Osteoblast (primary cell): ENCODE measurements around the gene TOM1L2. TPM values are rescaled to one million over a fixed set of nuclear protein-coding genes. Genes with fewer than 3 reads are reported as not detected.

Experiments used
- DNase-seq: peaks from one replicate; pipeline ENCODE4 v3.0.0; 2011; ENCODE audit warnings: low spot score, mixed read lengths; ENCODE audit not compliant: insufficient read length; ENCODE audit errors: missing footprints
- H2AFZ ChIP-seq: 2 replicates; pipeline ENCODE4 v1.6.0; 2011; ENCODE audit warnings: mild to moderate bottlenecking, low read length
- H3K27ac ChIP-seq: 2 replicates; pipeline ENCODE4 v1.5.1; 2011; ENCODE audit warnings: mild to moderate bottlenecking, low read depth, low read length, moderate library complexity
- H3K27me3 ChIP-seq: 2 replicates; pipeline ENCODE4 v1.6.0; 2012; ENCODE audit warnings: mild to moderate bottlenecking, control low read depth, inconsistent platforms, low read length, moderate library complexity; ENCODE audit not compliant: insufficient read depth
- H3K36me3 ChIP-seq: 2 replicates; pipeline ENCODE4 v1.5.1; 2011; ENCODE audit warnings: mild to moderate bottlenecking, low read length, control low read depth, moderate library complexity; ENCODE audit not compliant: insufficient read depth
- H3K4me1 ChIP-seq: 2 replicates; pipeline ENCODE4 v1.5.1; 2011; ENCODE audit warnings: mild to moderate bottlenecking, low read length, control low read depth, moderate library complexity; ENCODE audit not compliant: insufficient read depth
- H3K4me2 ChIP-seq: 2 replicates; pipeline ENCODE4 v1.6.0; 2011; ENCODE audit warnings: mild to moderate bottlenecking, low read length; ENCODE audit not compliant: insufficient read depth
- H3K4me3 ChIP-seq: fragments of 200-600 bp; sonication (generic); 3 replicates; pipeline ENCODE4 v1.5.1; 2012; ENCODE audit warnings: mild to moderate bottlenecking, low read length, inconsistent platforms; ENCODE audit not compliant: insufficient read depth
- H3K79me2 ChIP-seq: 2 replicates; pipeline ENCODE4 v1.6.0; 2012; ENCODE audit warnings: mild to moderate bottlenecking, low read length, control low read depth, inconsistent platforms; ENCODE audit not compliant: insufficient read depth
- H3K9me3 ChIP-seq: 2 replicates; pipeline ENCODE4 v1.5.1; 2011; ENCODE audit warnings: low read depth, low read length, control low read depth
- H4K20me1 ChIP-seq: 2 replicates; pipeline ENCODE4 v1.6.0; 2012; ENCODE audit warnings: mild to moderate bottlenecking, low read length, control low read depth; ENCODE audit not compliant: insufficient read depth
- total RNA-seq: library from RNA; depleted of rRNA; stranded (reverse); fragments of >200 nt; gene quantifications from 2 replicates; pipeline ENCODE4 v1.2.3, GENCODE V29; 2012
- TF ChIP-seq, protein P1 (sequence below): IDR thresholded peaks from 2 replicates; pipeline ENCODE4 v1.5.1; 2011; ENCODE audit warnings: mild to moderate bottlenecking, low read depth, low read length, moderate library complexity; ENCODE audit errors: extremely low read depth

The TOM1L2 gene
- total RNA-seq, 1 donor, result 38.7 TPM

DNA sequence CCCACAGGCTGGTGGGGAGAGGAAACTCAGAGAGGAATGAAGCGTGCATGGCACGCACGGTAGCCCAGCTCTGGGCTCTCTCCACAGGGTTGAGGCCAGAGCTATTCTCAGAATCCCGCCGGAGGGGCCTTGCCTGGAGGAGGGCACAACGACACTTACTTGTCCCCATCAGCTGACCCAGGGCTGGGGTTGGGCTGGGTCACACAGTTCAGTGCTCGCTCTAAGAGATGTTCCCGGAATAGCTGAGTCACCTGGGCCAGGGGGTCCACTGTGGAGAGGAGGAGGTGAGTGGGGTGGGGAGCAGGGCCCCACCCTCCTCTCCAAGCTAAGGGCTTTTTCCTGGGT is 157.2 kb downstream of the TOM1L2 start:
- Histone ChIP-seq H2AFZ (no peak overlapping the region), H3K4me1 (peaks cover 6% of the 10 kb centered on the region), H3K4me2 (no peak overlapping the region), H3K4me3 (no peak overlapping the region), H3K36me3 (peaks cover 43% of the 10 kb centered on the region), H3K27me3 (no peaks in the 10 kb centered on the region), H4K20me1 (peaks cover 24% of the 10 kb centered on the region), H3K27ac (no peak overlapping the region), H3K79me2 (no peaks in the 10 kb centered on the region), H3K9me3 (no peaks in the 10 kb centered on the region)
- TF ChIP-seq, protein P1, sequence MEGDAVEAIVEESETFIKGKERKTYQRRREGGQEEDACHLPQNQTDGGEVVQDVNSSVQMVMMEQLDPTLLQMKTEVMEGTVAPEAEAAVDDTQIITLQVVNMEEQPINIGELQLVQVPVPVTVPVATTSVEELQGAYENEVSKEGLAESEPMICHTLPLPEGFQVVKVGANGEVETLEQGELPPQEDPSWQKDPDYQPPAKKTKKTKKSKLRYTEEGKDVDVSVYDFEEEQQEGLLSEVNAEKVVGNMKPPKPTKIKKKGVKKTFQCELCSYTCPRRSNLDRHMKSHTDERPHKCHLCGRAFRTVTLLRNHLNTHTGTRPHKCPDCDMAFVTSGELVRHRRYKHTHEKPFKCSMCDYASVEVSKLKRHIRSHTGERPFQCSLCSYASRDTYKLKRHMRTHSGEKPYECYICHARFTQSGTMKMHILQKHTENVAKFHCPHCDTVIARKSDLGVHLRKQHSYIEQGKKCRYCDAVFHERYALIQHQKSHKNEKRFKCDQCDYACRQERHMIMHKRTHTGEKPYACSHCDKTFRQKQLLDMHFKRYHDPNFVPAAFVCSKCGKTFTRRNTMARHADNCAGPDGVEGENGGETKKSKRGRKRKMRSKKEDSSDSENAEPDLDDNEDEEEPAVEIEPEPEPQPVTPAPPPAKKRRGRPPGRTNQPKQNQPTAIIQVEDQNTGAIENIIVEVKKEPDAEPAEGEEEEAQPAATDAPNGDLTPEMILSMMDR, result no peak
- no peak for DNase-seq

DNA sequence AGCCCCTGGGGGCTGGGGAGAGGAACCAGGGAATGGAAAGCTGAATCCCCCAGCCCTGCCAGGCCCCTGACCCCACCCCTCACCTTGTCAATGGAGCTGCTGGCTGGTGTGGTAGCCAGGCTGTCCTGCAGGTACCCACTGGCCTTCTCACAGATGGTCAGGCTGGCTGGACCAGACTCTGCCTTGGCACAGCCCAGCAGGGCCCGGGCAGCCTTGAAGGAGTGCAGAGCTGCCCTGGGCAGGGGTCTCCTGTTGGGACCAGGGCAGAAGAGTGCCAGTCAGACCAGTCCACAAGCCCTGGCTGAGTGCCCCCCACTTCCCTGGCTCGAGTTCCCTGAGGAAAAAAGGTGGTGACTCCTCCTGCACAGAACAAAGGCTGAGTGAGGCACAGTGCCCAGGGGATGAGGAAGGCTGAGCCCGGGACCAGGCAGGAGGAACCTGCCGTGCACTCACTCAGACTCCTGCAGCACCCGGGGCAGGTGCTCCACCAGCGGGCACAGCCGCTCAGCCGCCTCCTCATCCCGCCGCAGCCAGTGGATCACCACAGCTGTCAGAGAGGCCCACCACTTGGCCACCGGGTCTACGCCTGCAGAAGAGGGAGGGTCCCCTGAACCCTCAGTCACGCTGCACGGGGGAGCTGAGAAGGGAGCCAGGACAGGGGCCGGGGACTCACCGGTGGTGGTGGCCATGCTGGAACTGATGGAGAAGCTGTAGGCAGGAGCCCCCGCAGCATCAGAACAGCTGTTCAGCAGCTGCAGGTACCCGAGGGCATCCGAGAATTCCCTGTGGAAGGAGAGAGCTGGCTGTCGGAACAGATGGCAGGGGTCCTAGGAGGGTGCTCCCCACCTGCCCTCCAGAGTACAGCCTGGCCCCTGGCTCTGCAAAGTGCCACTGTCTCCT is 157.8 kb downstream of the TOM1L2 start:
- Histone ChIP-seq H3K27ac (no peak overlapping the region), H4K20me1 (peaks cover 19% of the 10 kb centered on the region), H3K27me3 (no peaks in the 10 kb centered on the region), H3K36me3 (peaks cover 43% of the 10 kb centered on the region), H3K79me2 (no peaks in the 10 kb centered on the region), H3K4me3 (no peak overlapping the region), H2AFZ (no peak overlapping the region), H3K4me1 (peaks cover under 1% of the 10 kb centered on the region), H3K4me2 (no peak overlapping the region), H3K9me3 (no peaks in the 10 kb centered on the region)
- peak; percentile 91 for DNase-seq
- TF ChIP-seq, protein P1, result no peak

DNA sequence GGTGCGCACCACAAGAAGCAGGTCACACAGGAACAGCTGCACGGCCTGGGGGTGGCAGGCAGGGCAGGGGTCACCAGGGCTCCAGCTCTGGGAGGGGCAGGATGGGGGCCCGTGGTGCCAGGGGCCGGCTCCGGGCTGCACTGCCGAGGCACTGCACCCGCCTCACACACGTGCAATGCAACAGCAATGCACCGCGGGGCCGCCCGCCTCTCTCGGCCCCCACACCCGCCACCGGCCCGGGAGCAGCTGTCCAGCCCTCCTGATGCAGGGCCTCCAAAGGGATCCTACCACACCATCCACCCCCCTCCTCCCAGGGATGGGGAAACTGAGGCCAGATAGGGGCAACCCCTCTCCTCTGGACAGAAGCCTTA is 158.5 kb downstream of the TOM1L2 start:
- TF ChIP-seq, protein P1, result no peak
- Histone ChIP-seq H3K27ac (no peak overlapping the region), H3K4me3 (no peak overlapping the region), H3K27me3 (no peaks in the 10 kb centered on the region), H3K9me3 (no peaks in the 10 kb centered on the region), H3K4me1 (no peaks in the 10 kb centered on the region), H4K20me1 (peaks cover 13% of the 10 kb centered on the region), H3K79me2 (no peaks in the 10 kb centered on the region), H2AFZ (no peak overlapping the region), H3K36me3 (peaks cover 36% of the 10 kb centered on the region), H3K4me2 (no peak overlapping the region)
- no peak for DNase-seq

DNA sequence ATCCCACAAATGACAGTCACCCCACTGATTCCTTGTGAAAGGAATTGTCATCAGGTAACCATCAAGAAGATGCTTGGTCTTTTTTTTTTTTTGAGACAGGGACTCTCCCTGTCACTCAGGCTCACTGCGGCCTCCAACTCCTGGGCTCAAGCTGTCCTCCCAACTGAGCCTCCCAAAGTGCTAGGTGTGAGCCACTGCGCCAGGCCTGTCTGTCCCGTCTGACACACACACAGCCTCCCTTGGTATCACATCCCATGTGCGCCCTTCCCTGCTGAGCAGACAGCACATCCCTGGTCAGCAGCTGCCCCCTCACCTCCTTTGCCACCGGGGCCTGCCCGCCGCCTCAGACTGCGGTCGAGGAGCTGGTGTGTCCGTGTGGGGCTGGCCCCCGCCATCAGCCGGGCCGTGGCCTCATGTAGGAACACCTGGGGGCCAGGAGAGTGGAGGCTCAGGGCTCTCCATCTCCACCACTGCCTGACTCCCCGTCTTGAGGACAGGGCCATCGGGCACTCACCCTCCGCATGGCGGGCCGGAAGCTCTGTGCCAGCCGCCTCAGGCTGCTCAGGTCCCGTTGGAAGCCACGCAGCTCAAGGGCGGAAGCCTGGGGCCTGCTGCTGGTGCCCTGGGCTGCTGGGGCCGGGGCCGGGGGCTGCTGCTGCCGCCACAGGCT is 159.0 kb downstream of the TOM1L2 start:
- TF ChIP-seq, protein P1, result no peak
- peaks cover 31% of the 10 kb centered on the region for H3K36me3 ChIP-seq
- H4K20me1 ChIP-seq, result peaks cover 8% of the 10 kb centered on the region

More for the DNA sequence above, 159.0 kb downstream of the TOM1L2 start:
- Histone ChIP-seq H3K9me3 (no peaks in the 10 kb centered on the region), H3K4me1 (no peaks in the 10 kb centered on the region), H3K79me2 (no peaks in the 10 kb centered on the region), H2AFZ (no peak overlapping the region), H3K27me3 (no peaks in the 10 kb centered on the region), H3K4me3 (no peak overlapping the region), H3K27ac (no peak overlapping the region), H3K4me2 (no peak overlapping the region)
- DNase-seq, result peak; percentile 84
